ENCODE measurements around the gene NMD3.
A peak's percentile ranks its signal among the peaks of the same experiment; 100 is the strongest.
"Not testable (repeated sequence)": the region's sequence is repeated elsewhere in the genome, so short reads cannot be mapped to it uniquely, and the experiment has no call there.

The NMD3 gene

DNA sequence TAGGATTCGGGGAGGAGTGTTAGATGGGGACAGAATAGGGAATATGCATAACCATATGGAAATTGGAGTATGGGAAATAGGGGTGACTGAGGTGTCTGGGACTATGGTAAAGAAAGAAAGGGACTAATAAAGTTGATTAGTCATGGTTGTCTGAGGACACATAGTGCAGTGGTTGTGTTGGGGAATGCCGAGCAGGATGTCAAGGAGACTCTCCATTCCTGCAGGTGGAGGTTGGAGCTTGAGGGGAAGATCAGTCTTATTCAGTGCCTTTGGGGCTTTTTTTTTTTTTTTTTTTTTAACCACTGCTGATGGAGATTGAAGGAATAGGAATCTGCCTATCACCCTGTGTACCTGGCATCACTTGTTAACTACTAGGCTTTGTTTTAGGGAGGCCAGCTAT is 10.8 kb downstream of the NMD3 start:
- DNase-seq, result no peak

DNA sequence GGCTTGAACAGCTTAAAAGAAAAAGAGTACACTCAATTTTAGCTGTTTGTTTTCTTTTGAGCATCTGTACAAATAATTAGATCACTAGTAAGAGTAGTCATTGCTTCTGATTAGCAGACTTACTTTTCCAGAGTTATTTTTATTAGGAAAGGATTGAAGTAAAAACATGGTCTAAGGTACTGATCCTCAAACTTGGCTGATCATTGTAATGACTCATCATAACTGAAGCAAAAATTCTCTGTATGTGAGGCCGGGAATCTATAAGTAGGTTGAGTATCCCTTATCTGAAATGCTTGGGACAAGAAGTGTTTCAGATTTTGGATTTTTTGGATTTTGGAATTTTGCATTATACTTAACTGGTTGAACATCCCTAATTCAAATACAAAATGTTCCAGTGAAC is 12.4 kb downstream of the NMD3 start:
- no peak for DNase-seq

DNA sequence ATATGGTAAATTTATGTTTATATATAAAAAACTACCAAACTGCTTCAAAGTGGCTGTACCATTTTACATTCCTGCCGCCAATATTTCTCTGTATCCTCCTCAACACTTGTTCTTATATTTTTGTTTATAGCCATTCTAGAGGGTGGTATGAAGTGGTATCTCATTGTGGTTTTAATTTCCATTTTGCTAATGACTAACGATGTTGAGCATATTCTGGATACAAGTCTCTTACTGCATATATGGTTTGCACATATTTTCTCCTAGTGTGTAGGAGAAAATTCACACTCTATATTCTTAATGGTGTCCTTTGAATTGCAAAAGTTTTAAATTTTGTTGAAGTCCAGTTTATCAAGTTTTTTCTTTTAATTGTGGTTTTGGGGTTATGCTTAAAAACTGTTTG is 15.1 kb downstream of the NMD3 start:
- DNase-seq, result no peak

DNA sequence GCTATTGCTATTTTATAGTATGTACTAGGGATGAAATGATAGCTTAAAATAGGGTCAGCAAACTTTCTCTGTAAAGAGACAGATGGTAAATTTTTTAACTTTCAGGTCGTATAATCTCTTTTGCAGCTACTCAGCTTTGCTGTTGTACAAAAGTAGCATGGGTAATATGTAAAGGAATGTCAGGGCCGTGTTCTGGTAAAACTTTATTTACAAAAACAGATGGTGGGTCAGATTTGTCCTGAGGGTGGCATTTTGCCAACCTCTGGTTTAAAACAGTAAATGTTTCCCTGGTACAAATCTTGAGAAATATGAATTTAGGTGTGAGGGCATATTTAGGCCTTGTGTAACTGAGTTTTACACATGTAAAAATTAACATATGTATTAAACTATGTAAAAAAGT is 18.6 kb downstream of the NMD3 start:
- DNase-seq, result no peak

DNA sequence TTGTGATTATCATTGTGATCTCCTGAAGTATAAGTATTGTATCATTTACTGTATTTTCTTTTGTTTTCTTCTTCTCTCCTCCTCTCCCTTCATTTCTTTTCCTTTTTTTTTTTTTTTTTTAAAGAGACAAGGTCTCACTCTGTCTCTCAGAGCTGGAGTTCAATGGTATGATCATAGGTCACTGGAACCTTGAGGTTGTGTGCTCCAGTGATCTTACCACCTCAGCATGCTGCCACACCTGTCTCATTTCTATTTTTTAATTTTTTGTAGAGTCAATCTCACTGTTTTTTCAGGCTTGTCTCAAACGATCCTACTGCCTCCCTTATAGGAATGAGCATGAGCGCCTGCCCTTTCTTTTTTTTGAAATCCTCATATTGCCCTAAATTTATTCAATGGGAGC is 23.4 kb downstream of the NMD3 start:
- no peak for DNase-seq

DNA sequence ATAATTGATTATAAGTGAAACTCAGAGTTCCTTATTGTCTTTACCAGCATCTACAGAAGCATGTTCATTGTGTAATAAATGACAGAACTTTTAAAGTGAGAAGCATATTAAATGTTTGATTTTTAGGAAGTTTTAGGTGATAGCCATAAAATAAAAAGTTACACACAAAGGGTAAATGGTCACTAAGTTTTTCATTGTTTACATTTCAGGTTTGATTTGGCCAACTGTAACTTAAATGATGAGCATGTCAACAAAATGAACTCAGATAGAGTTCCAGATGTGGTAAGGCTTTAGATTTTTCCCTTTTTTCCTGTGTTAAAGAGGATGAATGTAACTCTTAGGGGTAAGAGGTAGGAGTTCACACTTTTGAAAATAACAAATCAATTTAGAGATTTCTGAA is 25.9 kb downstream of the NMD3 start:
- DNase-seq, result no peak

DNA sequence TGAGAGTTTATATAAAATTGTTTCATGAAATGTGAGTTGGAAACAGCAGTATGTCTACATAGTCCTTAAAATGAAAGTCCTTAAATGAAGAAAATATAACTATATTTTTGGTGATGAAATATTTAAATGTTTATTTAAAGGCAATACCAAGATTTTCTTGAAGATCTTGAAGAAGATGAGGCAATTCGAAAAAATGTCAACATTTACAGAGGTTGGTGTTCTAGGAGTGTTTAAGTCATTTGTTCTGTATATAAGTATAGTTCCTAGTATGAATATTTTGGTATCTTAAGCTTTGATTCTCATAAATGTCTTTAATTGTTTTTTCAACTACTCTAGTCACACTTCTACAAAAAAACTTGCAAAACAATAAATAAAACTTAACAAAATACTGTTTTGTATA is 29.0 kb downstream of the NMD3 start:
- DNase-seq, result no peak

DNA sequence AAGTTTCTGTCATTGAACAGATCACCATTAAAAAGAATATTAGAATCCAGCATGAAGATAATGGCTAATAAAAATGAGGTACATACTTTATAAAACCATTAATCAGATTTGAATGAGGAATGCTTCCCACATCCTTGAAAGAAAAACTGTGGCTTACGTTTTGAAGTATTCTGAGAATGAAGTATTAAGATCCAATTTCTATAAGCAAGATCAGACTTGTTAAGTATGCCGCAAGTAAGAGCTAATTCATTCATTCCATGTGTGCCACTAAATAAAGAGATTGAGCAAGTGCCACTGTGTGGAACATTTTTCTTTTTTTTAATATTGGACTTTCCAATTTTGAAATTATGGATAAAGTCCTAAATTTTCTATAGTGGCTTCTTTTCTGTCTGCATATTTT is 30.6 kb downstream of the NMD3 start:
- DNase-seq, result no peak

DNA sequence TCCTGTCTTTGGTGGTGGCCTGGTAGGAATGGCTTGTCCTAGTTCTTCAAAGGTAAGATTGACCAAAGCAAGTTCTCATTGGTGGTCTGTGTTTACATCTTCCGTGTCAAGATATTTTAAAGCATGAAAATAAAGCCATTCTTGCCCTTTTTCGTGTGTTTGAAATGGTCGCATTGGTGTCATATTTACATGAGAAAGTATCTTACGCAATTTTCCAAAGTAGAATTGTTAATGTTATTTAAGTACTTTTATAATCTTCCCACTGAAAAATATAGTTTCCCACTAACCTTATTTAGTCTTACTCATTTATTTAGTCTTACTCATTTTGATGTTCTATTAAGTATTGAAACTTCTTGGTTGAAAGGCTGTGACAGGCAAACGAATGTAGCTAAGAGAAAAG is 31.0 kb downstream of the NMD3 start:
- no peak for DNase-seq

DNA sequence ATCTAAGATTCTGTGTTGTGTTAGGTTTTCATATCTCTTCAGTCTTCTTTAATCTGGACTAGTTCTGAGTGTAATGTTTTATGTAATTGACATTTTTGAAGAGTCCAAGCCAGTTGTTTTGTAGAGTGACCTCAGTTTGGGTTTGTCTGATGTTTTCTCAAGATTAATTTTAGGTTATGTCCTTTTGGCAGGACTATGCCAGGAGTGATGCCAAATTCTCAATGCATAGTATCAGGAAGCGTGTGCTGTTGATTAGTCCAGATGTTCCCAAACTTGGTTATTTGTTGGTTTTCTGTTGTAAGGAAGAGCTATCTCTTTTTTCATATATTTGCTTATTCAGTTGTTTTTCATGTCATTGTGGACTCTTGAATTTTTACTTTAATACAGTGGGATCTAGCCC is 32.6 kb downstream of the NMD3 start:
- DNase-seq, result no peak

DNA sequence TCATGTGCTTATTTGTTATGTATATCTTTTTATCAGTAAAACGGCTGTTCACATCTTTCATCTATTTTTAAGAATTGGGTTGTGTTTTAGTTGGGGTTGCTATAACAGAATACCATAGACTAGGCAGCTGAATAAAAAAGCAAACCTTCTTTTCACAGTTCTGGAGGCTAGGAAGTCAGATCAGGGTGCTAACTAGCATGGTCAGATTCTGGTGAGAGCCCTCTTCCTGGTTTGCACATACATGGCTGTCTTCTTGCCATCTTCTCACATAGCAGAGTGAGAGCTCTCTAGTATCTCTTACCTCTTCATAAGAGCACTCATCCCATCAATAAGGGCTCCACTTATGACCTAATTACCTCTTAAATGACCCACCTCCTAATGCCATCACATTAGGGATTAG is 33.8 kb downstream of the NMD3 start:
- DNase-seq, result no peak

DNA sequence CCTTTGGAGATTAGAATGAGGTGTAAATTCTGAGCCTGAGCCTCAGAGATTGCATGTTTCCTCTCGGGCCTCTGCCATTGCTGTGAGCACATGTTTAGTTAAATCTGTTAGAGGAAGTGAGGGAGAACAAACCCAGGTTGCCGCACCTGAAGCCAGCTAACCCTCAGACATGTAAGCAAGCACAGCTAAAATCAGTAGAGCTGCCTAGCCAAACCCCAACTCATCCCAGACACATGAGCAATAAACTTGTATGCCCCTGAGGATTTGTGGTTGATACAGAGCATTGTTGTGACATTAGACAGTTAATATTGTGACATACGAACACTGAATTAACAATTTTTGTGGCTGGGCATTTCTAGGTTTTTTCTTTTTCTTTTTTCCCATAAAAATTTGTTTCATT is 41.9 kb downstream of the NMD3 start:
- no peak for DNase-seq

DNA sequence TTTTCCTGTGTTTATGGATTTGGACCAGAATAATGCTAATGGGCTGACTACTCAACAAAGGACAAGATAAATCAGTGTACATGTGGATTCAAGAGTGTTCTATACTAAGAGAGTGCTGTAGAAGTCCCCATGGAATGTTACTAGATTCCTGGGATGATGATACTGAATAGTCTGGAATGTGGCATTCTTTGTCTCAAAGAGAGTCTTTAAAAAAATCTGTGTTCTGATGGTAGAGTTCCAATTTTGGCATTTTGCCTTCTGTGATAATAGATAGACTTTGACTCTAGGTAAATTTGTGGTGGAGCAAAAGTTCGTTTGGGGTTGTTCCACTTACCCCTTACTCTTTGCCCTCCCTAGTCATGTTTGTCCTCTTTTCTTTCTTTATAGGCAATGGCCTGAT is 43.7 kb downstream of the NMD3 start:
- no peak for DNase-seq

DNA sequence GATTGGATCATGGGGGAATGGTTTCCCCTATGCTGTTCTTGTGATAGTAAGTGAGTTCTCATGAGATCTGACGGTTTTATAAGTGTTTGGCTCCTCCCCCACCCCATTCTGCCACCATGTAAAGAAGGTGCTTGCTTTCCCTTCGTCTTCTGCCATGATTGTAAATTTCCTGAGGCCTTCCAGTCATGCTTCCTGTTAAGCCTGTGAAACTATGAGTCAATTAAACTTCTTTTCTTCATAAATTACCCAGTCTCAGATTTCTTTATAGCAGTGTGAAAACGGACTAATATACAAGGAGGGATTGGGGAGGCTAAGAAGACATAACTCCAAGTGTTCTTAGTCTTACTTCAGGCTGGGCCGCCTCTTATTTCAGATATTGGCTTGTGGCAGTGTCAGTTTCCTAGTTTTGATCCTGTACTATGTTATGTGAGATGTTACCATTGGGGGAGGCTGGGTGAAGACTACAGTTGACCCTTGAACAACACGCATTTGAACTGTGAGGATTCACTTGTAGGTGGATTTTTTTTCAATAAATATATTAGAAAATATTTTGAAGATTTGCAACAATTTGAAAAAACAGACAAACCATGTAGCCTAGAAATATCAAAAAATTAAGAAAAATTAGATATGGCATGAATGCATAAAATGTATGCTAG is 44.9 kb downstream of the NMD3 start:
- DNase-seq, result no peak

DNA sequence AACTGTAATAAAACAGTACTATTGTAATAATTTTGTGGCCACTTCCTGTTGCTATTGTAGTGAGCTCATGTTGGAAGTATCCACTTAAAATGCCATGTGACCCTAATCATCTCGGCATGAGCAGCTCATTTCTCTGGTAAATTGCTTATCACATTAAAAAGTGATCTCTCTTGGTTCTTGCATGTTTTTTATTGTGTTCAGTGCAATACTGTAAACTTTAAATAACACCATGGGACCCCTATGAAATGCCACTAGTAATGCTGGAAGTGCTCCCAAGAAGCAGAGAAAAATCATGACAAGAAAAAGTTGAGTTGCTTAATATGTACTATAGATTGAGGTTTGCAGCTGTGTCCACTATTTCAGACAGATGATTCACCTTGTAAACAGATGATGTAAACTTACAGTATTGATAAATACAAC is 45.6 kb downstream of the NMD3 start:
- DNase-seq, result no peak

DNA sequence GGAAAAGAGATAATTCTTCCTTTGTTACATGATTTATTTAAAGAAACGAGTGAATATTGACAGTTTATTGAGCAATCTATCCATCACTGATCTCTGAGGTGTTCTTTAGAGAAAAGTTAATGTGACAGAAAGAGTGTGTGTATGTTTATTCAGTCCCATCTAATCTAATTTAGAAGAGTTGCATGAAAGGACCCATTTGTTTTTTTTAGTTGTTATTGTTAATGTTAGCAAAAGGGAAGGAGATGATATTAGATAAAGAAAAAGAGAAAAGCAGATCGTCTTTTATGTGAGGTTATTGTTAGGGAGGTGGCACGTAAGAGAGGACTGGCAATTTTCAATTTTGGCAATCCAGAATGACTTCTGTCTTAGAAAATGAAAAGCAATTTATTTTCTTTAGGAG is 46.5 kb downstream of the NMD3 start:
- no peak for DNase-seq

DNA sequence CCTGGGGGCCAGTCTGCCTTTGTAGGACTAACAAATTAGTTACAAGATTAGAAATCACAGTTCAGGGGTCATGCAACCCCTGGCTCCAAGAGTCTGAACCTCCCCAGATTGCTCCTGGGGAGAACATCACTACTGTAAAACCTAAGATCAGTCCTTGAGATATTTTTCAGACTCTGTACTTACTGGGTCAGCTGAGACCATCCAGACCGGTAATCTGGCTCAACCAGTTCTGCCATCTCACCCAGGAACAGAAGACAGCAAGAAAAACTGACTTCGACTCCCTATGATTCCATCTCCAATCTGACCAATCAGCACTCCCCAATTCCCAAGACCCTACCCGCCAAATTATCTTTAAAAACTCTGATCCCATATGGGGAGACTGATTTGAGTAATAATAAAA is 47.5 kb downstream of the NMD3 start:
- no peak for DNase-seq

DNA sequence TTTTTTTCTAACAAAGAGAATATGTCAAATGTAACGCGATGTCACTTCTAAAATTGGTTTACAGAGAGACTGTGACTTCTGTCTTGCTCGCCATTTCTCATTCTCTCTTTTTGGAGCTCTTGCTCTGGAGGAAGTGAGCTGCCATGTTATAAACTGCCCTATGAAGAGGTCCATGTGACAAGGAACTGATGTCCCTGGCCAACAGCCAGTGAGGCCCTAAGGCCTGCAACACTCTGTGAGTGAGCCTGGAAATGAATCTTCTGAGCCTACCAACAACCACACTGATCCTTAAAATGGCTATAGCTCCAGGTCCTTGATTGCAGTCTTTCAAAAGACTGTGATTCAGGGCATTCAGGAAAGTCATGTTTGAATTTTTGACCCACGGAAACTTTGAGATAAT is 49.9 kb downstream of the NMD3 start:
- DNase-seq, result no peak

DNA sequence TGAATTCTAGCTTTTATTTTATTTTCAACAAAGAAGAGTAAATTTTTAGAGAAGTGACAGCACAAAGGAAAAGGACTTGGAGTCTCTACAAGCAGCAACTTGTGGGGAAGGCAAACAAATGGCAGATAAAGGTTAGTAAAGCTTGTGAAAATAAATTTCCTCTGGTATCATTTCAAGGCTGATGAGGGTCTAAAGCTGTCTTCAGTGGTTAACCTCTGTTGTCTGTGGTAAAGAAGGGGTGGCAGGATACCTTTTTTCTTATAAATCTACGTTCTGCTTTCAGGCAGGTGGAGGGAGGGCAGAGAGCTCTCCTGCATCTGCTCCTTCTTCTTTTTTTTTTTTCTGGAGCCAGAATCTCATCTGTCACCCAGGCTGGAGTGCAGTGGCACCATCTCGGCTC is 50.5 kb downstream of the NMD3 start:
- DNase-seq, result no peak

DNA sequence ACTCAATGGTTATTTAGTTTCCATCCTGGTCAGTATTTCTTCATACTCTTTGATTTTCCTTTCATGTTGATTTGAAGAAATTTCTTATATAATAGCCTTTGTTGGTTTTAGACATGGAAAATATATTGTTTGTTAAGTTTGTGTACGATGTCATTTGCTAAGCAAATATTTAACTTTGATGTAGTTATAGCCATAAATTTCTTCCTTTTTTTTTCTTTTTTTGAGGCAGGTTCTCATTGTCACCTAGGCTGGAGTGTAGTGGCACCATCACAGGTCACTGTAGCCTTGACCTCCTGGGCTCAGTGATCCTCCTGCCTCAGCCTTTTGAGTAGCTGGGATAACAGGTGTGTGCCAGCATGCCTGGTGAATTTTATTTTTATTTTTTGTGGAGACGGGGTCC is 51.4 kb downstream of the NMD3 start:
- no peak for DNase-seq

DNA sequence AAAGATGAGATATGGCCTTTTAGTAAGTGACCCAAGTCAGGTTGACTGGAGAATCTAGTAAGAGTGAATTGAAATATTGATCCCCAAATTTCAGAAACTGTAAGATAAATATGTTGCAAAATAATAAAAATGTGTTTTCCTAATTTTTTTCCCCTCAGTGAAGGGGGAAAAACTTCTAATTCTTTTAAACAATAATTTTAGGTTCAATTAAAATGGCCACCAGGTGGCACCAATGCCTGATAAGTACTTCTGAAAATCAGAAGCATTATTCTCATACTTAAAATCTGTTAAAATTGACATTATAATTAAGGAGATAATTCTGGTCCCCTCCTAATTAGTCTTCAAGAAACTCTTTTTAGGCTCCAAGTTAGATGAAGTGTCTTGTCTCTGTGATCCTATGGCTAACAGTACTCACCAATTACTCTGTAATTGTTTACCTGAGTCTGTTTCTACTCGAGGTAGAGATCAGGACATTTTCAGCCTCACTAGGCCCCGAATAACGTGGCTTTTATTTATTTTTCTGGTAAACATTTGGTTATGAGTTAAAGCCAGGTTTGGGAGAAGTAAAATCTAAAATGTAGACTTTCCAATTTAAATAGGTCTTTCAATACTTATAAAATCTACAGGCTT is 52.6 kb downstream of the NMD3 start:
- peak; percentile 58 for DNase-seq

DNA sequence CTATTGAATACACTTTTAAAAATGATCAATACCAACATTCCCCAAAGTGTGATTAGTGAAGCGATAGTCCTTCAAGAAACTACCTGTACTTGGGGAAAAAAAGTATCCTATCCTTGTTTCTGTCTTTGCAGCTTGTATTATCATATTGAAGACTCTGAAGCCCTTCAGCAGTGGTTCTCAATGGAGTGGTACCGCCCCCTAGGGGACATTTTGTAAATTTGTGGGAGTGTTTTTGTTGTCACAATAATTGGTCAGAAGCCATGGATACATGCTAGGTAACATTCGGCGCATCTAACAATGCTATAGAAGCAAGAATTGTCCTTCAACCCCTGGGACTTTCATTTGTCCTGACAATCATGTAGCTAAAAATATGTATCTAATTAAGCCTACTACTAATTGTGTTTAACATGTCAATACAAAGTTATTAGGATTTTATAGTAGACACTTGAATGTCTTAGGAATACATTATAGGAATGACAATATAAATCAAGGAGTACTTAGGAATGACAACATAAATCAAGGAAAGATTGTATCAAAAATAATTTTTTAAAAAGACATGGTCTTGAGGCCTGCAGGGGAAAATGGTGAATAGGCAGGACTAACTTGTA is 53.7 kb downstream of the NMD3 start:
- DNase-seq, result peak; percentile 65

DNA sequence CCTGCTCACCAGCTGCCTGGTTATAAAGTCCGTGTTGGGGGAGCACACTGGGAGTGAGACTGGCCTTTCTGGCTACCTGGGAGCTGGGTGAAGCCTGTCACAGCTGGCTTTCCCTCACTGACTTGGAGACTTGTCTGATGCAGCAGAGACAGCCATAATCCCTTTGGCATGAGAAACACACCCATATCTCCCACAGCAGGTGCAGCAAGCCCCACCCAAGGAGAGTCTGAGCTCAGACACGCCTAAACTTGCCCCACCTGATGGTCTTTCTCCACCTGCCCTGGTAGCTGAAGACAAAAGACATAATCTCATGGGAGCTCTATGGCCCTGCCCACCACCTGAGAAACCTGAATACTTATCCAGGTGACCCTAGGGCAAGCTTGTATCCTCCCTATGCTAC is 54.8 kb downstream of the NMD3 start:
- no peak for DNase-seq

DNA sequence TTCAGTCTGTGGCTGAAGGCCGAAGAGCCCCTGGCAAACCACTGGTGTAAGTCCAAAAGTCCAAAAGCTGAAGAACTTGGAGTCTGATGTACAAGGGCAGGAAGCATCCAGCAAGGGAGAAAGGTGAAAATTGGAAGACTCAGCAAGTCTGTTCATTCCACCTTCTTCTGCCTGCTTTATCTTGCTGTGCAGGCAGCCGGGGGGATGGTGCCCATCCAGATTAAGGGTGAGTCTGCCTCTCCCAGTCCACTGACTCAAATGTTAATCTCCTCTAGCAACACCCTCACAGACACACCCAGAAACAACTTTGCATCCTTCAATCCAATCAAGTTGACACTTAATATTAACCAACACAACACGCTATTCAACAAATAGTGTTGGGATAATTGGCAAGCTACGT is 61.3 kb downstream of the NMD3 start:
- DNase-seq, result not testable (repeated sequence)

DNA sequence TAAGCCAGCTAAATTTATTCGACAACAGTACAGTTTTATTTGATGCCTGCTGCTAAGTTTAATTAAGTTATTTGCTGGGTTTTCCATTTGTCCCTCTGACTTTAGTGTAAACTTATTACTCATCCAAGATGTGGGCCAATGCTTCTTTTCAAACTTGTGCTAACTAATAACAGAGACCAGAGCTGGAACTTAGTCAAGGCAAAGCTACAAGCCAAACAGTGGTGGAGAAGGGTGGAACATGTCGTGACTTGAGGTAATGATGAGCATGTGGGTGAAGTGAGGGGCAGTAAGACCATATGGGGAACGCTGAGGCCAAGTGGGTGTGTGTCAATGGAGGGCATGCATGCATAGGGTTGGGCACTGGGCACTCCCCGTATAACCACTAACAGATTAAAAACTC is 63.9 kb downstream of the NMD3 start:
- DNase-seq, result no peak

Measured in OCI-M1 (cell line).